Brain microvascular endothelial cell (primary cell): ENCODE data around the gene MYO9A.
"Not testable (repeated sequence)": the region's sequence is repeated elsewhere in the genome, so short reads cannot be mapped to it uniquely, and the experiment has no call there.

ENCODE experiments used
- DNase-seq: peaks from one replicate; pipeline ENCODE4 v3.0.0-alpha.2; 2020
- H3K27ac ChIP-seq: fragments of 250-450 bp; sonication (Bioruptor Pico); 2 replicates; pipeline ENCODE4 v1.5.1; 2020; ENCODE audit warnings: mild to moderate bottlenecking, moderate library complexity
- H3K27me3 ChIP-seq: fragments of 250-450 bp; sonication (Bioruptor Pico); replicated peaks from 2 replicates; pipeline ENCODE4 v1.5.1; 2020; ENCODE audit warnings: mild to moderate bottlenecking
- H3K36me3 ChIP-seq: fragments of 250-450 bp; sonication (Bioruptor Pico); replicated peaks from 2 replicates; pipeline ENCODE4 v1.5.1; 2020; ENCODE audit warnings: mild to moderate bottlenecking
- H3K4me3 ChIP-seq: 2 replicates; pipeline ENCODE4 v1.5.1; 2011; ENCODE audit warnings: low read depth, mild to moderate bottlenecking, control low read depth, low read length, moderate library complexity
- in situ Hi-C: cut with HindIII; loops from 2 replicates; pipeline ENCODE4 v1.10.0; 2017; ENCODE audit warnings: low sequenced_read_pairs, low pct_ligation_motif_present
- TF ChIP-seq, protein P1 (sequence below): IDR thresholded peaks from 2 replicates; pipeline ENCODE4 v1.5.1; 2011; ENCODE audit warnings: low read depth, mild to moderate bottlenecking, moderate library complexity, low read length, control low read depth, inconsistent platforms; ENCODE audit errors: missing control alignments

The MYO9A gene

DNA sequence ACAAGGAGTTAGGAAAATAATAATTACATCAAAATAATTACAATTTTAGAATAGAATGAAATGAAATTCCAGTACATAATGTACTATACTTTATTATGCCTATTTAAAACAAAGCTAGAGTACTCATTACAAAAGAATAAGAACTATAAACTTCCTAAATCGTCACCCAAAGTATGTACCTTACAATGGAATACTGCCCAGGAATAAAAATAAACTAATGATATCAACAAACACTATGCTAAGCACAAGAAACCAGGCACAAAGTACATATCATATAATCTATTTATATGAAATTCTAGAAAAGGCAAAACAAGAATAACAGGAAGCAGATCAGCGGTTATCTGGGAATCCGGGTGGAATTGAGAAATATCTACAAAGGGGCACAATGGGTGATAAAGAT lies 84.7 kb downstream of the MYO9A start:
- H3K4me3 ChIP-seq, result no peak overlapping the region
- H3K36me3 ChIP-seq, result no peaks in the 10 kb centered on the region
- no peaks in the 10 kb centered on the region for H3K27me3 ChIP-seq
- DNase-seq, result no peak
- H3K27ac ChIP-seq, result peak overlapping the region; percentile 1
- TF ChIP-seq, protein P1, sequence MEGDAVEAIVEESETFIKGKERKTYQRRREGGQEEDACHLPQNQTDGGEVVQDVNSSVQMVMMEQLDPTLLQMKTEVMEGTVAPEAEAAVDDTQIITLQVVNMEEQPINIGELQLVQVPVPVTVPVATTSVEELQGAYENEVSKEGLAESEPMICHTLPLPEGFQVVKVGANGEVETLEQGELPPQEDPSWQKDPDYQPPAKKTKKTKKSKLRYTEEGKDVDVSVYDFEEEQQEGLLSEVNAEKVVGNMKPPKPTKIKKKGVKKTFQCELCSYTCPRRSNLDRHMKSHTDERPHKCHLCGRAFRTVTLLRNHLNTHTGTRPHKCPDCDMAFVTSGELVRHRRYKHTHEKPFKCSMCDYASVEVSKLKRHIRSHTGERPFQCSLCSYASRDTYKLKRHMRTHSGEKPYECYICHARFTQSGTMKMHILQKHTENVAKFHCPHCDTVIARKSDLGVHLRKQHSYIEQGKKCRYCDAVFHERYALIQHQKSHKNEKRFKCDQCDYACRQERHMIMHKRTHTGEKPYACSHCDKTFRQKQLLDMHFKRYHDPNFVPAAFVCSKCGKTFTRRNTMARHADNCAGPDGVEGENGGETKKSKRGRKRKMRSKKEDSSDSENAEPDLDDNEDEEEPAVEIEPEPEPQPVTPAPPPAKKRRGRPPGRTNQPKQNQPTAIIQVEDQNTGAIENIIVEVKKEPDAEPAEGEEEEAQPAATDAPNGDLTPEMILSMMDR, result no peak
- in situ Hi-C loops, result no loop called here

DNA sequence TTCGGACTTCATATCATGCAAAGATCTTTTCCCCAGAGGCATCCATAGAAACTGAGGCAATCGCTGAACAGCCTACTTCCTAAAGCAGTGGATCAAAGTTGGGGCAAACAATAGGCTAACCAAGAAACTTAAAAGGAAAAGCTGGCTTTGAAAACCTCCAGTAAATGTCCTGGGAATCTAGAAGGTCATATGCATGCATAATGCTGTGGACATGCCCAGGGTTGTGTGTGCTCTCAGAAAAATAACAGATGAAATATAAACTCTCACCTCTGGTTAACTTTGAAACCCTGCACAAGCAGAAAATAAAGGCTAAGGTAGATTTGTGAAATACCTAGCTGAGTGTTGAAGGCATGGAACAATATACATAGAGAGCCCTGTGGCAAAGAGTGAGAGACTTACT lies 96.3 kb downstream of the MYO9A start:
- no peaks in the 10 kb centered on the region for H3K36me3 ChIP-seq
- no peaks in the 10 kb centered on the region for H3K27me3 ChIP-seq
- in situ Hi-C loops, result no loop called here
- no peak overlapping the region for H3K4me3 ChIP-seq
- no peak overlapping the region for H3K27ac ChIP-seq
- TF ChIP-seq, protein P1, result no peak
- DNase-seq, result no peak

DNA sequence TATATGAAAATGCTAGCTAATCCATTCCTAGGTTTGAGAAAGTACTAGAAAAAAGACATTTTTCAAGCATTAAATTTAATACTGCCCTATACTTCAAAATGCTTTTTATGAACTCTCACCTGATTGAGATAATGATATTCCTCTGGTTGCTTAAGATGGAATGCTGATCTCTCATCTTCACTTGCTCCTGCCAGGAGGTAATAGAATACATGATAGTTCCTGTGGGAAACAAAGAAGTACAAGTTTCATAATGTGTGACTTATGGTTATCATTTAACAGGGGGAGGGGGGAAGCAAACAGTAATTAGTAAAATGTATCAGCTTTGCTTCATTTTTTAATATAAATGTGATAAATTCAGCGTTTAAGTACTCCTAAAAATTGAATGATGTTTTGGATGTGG lies 97.2 kb downstream of the MYO9A start:
- no peak overlapping the region for H3K4me3 ChIP-seq
- H3K27ac ChIP-seq, result no peak overlapping the region
- no peaks in the 10 kb centered on the region for H3K27me3 ChIP-seq
- TF ChIP-seq, protein P1, result no peak
- H3K36me3 ChIP-seq, result no peaks in the 10 kb centered on the region
- in situ Hi-C loops, result no loop called here
- DNase-seq, result no peak

DNA sequence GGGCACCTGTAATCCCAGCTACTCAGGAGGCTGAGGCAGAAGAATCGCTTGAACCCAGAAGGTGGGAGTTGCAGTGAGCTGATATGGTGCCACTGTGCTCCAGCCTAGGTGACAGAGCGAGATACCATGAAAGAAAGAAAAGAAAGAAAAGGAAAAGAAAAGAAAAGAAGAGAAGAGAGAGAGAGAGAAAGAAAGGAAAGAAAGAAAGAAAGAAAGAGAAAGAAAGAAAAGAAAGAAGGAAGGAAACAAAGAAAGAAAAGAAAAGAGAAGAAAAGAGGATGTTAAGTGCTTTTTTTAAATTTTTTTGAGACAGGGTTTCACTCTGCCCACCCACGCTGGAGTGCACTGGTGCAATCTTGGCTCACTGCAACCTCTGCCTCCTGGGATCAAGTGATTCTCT lies 103.4 kb downstream of the MYO9A start:
- H3K27ac ChIP-seq, H3K36me3 ChIP-seq, DNase-seq, H3K4me3 ChIP-seq, in situ Hi-C loops, H3K27me3 ChIP-seq: not testable (repeated sequence)

DNA sequence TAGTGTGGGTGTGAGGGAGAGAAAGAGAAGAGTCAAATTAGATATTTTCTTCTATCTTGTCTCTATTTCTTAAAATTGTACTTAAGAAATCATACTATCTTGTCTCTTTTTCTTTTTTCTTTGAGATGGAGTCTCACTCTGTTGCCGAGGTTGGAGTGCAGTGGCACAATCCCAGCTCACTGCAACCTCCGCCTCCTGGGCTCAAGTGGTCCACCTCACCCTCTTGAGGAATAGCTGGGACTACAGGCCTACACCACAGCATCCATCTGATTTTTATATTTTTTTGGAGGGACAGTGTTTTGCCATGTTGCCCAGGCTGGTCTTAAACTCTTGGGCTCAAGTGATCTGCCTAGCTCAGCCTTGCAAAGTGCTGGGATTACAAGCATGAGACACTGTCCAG lies 104.2 kb downstream of the MYO9A start:
- in situ Hi-C loops, result no loop called here
- TF ChIP-seq, protein P1, result no peak
- H3K4me3 ChIP-seq, result no peak overlapping the region
- no peak for DNase-seq
- no peaks in the 10 kb centered on the region for H3K27me3 ChIP-seq
- no peaks in the 10 kb centered on the region for H3K36me3 ChIP-seq
- H3K27ac ChIP-seq, result no peak overlapping the region

DNA sequence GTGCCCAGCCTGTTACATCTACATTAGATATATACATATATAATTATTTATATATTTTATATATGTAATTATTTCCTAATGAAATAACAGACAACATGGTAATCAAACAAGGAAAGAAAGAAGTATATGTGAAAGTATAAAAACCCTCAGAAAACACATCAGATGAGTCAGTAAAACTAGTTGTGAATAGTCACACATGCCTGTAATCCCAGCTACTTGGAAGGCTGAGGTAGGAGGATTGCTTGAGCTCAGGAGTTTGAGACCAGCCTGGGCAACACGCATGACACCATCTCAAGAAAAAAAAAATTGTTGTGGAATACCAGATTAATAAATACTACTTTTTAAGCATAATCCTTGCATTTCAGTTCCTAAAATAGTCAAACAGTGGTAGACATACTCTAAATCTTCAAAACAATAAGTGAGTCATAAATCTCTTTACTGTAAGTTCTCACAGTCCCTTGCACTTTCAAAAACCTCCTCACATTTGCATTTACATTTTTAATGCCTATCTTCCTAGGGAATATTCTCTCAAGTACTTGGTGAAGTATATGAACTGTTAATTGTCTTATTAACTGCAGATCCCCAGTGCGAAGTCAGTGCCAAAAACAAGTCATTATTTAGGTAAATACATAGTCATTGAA lies 106.5 kb downstream of the MYO9A start:
- Histone ChIP-seq H3K36me3 (no peaks in the 10 kb centered on the region), H3K4me3 (no peak overlapping the region), H3K27ac (no peak overlapping the region), H3K27me3 (no peaks in the 10 kb centered on the region)
- TF ChIP-seq, protein P1, result no peak
- in situ Hi-C loops, result no loop called here
- DNase-seq, result no peak
